ENCODE data around the gene ENG. TPM values are rescaled to one million over a fixed set of nuclear protein-coding genes. Genes with fewer than 3 reads are reported as not detected.
A peak's percentile ranks its signal among the peaks of the same experiment; 100 is the strongest.

The ENG gene
- total and polyA plus RNA-seq, 2 donors from 2014 or later = 135 to 158 TPM

DNA sequence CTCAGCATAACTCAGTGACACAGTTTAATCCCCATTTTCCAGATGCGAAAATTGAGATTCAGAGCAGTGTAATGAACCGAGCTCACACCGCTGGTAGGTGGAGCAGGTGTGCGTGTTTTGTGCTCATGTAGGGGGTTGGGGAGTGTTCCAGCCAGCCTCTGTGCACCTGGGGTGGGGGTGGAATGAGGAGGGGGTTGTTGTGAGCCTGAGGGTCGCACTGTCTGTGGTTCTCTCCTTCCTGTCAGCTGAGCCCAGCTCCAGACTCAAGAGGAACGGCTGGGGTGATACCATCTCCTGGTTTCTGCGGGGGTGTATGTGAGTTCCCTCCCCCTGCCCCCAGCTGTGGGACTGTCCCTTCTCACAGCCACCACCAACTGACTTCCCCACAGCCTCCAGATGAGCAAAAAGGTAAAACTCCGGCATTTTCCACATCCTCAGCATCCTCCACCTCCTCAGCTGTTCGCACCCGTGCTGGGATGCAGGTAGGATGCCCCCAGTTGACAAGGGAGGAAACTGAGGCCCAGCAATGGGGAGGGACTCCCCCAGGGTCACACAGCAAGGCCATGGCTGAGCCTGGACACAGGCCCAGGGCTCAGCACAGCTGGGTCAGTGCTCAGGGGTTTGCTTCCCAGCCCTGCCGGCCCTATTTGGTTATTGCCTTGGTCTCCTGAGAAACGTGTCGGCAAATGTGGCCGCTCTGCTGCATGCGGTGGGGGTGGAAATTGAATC is 78.1 kb downstream of the ENG start:
- H3K9me3 ChIP-seq (ENCODE audit: control insufficient read depth in 2 of 3, insufficient read depth in 1 of 3, low read length in 3 of 3) = no peaks in the 10 kb centered on the region
- intact Hi-C loops (cut with DNase I) = loop anchor here (5.0 kb wide), 1 partner anchor 34 kb away; no protein-coding TSS in a partner anchor
- H3K4me1 ChIP-seq (ENCODE audit: control insufficient read depth in 2 of 3, insufficient read depth in 2 of 3, low read depth in 1 of 3, low read length in 3 of 3) = no peaks in the 10 kb centered on the region
- FAIRE-seq (no peak), DNase-seq (peak in 2 of 5 donors; percentile 46 to 49)
- TF ChIP-seq, protein P1, sequence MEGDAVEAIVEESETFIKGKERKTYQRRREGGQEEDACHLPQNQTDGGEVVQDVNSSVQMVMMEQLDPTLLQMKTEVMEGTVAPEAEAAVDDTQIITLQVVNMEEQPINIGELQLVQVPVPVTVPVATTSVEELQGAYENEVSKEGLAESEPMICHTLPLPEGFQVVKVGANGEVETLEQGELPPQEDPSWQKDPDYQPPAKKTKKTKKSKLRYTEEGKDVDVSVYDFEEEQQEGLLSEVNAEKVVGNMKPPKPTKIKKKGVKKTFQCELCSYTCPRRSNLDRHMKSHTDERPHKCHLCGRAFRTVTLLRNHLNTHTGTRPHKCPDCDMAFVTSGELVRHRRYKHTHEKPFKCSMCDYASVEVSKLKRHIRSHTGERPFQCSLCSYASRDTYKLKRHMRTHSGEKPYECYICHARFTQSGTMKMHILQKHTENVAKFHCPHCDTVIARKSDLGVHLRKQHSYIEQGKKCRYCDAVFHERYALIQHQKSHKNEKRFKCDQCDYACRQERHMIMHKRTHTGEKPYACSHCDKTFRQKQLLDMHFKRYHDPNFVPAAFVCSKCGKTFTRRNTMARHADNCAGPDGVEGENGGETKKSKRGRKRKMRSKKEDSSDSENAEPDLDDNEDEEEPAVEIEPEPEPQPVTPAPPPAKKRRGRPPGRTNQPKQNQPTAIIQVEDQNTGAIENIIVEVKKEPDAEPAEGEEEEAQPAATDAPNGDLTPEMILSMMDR (IDR thresholded peaks at IDR 0.05; ENCODE audit: borderline replicate concordance, extremely low read depth, insufficient read depth) = no peak
- H3K9ac ChIP-seq (ENCODE audit: low read length in 3 of 3) = no peak overlapping the region
- H3K27ac ChIP-seq (ENCODE audit: low read depth in 2 of 2, low read length in 2 of 2) = no peak overlapping the region
- H3K36me3 ChIP-seq (ENCODE audit: control insufficient read depth in 2 of 3, insufficient read depth in 3 of 3, low read length in 3 of 3) = no peaks in the 10 kb centered on the region
- no peak overlapping the region for H3K4me3 ChIP-seq (ENCODE audit: low read length in 3 of 3)
- H3K27me3 ChIP-seq (ENCODE audit: control insufficient read depth, insufficient read depth, low read length) = no peaks in the 10 kb centered on the region

DNA sequence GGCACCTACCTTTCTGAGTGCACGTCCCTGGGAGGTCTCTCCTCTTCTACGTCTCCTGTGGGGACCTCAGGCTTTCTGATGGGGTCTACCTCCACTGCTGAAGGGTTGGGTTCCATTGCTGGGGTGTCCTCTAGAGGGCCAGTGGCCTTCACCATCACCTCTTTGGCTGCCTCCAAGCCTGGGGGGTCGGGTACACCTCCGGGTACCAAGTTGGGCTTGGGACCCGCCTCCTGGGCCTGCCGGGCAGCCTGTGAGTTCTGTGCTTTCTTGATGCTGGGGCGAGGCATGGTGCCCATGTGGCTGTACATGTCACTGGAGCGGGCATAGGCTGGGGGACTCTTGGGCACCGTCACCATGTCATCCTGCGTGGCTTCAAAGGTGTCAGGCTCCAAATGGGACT is 80.5 kb downstream of the ENG start:
- FAIRE-seq (no peak), DNase-seq (no peak)
- TF ChIP-seq, protein P1 (IDR thresholded peaks at IDR 0.05; ENCODE audit: borderline replicate concordance, extremely low read depth, insufficient read depth) = no peak
- Histone ChIP-seq H3K27me3 (ENCODE audit: control insufficient read depth, insufficient read depth, low read length) (no peaks in the 10 kb centered on the region), H3K9me3 (ENCODE audit: control insufficient read depth in 2 of 3, insufficient read depth in 1 of 3, low read length in 3 of 3) (no peaks in the 10 kb centered on the region), H3K4me3 (ENCODE audit: low read length in 3 of 3) (no peak overlapping the region), H3K9ac (ENCODE audit: low read length in 3 of 3) (no peak overlapping the region), H3K27ac (ENCODE audit: low read depth in 2 of 2, low read length in 2 of 2) (no peak overlapping the region), H3K36me3 (ENCODE audit: control insufficient read depth in 2 of 3, insufficient read depth in 3 of 3, low read length in 3 of 3) (no peaks in the 10 kb centered on the region), H3K4me1 (ENCODE audit: control insufficient read depth in 2 of 3, insufficient read depth in 2 of 3, low read depth in 1 of 3, low read length in 3 of 3) (peaks cover 0 to 10% (median 0%) of the 10 kb centered on the region in 3 donors)
- intact Hi-C loops (cut with DNase I) = no loop called here

DNA sequence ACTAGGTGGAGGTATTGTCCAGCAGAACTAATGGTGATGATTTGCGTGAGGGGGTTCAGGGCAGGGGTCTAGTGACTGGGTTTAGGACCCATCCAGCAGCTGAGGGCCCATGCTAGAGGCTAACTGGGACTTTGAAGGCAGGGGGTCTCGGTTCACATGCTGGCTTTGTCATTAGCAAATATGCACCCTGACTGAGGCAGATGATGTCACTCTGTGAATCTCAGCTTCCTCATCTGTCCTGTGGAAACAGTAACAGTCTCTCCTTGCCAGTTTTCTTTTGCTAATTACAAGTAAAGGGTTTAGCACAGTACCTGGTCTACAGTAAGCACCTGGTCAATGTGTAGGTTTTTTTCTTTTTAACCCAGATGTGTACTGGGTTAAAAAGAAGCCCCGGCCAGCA is 81.2 kb downstream of the ENG start:
- TF ChIP-seq, protein P1 (IDR thresholded peaks at IDR 0.05; ENCODE audit: borderline replicate concordance, extremely low read depth, insufficient read depth) = no peak
- H3K27me3 ChIP-seq (ENCODE audit: control insufficient read depth, insufficient read depth, low read length) = no peaks in the 10 kb centered on the region
- no peak overlapping the region for H3K4me3 ChIP-seq (ENCODE audit: low read length in 3 of 3)
- intact Hi-C loops (cut with DNase I) = no loop called here
- no peak overlapping the region for H3K9ac ChIP-seq (ENCODE audit: low read length in 3 of 3)
- H3K36me3 ChIP-seq (ENCODE audit: control insufficient read depth in 2 of 3, insufficient read depth in 3 of 3, low read length in 3 of 3) = no peaks in the 10 kb centered on the region
- no peak for DNase-seq
- no peak overlapping the region for H3K27ac ChIP-seq (ENCODE audit: low read depth in 2 of 2, low read length in 2 of 2)
- peaks cover 0 to 10% (median 0%) of the 10 kb centered on the region in 3 donors for H3K4me1 ChIP-seq (ENCODE audit: control insufficient read depth in 2 of 3, insufficient read depth in 2 of 3, low read depth in 1 of 3, low read length in 3 of 3)
- no peak for FAIRE-seq
- H3K9me3 ChIP-seq (ENCODE audit: control insufficient read depth in 2 of 3, insufficient read depth in 1 of 3, low read length in 3 of 3) = no peaks in the 10 kb centered on the region
